Endothelial cell of umbilical vein (primary cell): Measurements from ENCODE around the gene RRM1. TPM values are rescaled to one million over a fixed set of nuclear protein-coding genes. Genes with fewer than 3 reads are reported as not detected.

Experiments
- BruUV-seq: library from RNA; stranded (reverse); fragments of 400-500 nt; replicated peaks from 2 replicates; lab custom pipeline; 2021; lab: Mats Ljungman, UMichigan
- CTCF ChIA-PET: fragments of 300-600, 350-600 bp; sonication (Branson Sonifier 250); formaldehyde crosslinking; loops from one replicate; lab custom pipeline; 2021; ENCODE audit warnings: antibody characterized with exemption, inconsistent platforms; lab: Charles Lee
- POLR2A ChIA-PET: fragments of 300-600, 350-600 bp; sonication (Branson Sonifier 250); formaldehyde crosslinking; loops from one replicate; lab custom pipeline; 2021; ENCODE audit warnings: antibody characterized with exemption, inconsistent platforms; lab: Charles Lee
- DNase-seq: peaks from one replicate; pipeline ENCODE4 v3.0.0-alpha.2; 2011; ENCODE audit warnings: low read depth, low spot score
- FAIRE-seq: peaks from 2 replicates; lab custom pipeline; 2011; peaks lifted over from hg19 to GRCh38; lab: Jason Lieb, UNC
- H2AFZ ChIP-seq: 2 replicates; pipeline ENCODE4 v1.6.0; 2012; ENCODE audit warnings: low read depth, low read length, control low read depth, inconsistent platforms
- H3K27ac ChIP-seq: 2 replicates; pipeline ENCODE4 v1.5.1; 2011; ENCODE audit warnings: low read depth, mild to moderate bottlenecking, control low read depth, low read length, moderate library complexity; ENCODE audit not compliant: insufficient read depth
- H3K27me3 ChIP-seq, 2 experiments: 2 replicates each; pipeline versions ENCODE4 v1.6.0 to v1.6.1; 2011; ENCODE audit warnings: low read length in 2 of 2, mixed read lengths in 1 of 2; ENCODE audit not compliant: control insufficient read depth in 2 of 2, insufficient read depth in 2 of 2
- H3K36me3 ChIP-seq, 2 experiments: 2 replicates in 1 of 2; 3 replicates in 1 of 2; pipeline ENCODE4 v1.5.1; 2011; ENCODE audit warnings: low read length in 2 of 2, mild to moderate bottlenecking in 1 of 2, moderate library complexity in 1 of 2; ENCODE audit not compliant: control insufficient read depth in 2 of 2, insufficient read depth in 2 of 2; ENCODE audit errors: extremely low read depth in 1 of 2
- H3K4me1 ChIP-seq: 3 replicates; pipeline ENCODE4 v1.5.1; 2011; ENCODE audit warnings: mild to moderate bottlenecking, low read length; ENCODE audit not compliant: control insufficient read depth, insufficient read depth; ENCODE audit errors: extremely low read depth
- H3K4me2 ChIP-seq: 2 replicates; pipeline ENCODE4 v1.6.1; 2011; ENCODE audit warnings: low read length, control low read depth, mixed read lengths; ENCODE audit not compliant: insufficient read depth
- H3K4me3 ChIP-seq, 3 experiments: fragments of 200-600 bp in 1 of 3; sonication (generic), shearing (Covaris generic) in 1 of 3; replicated peaks in 1 of 3; 2 replicates each; pipeline ENCODE4 v1.5.1; 2011 to 2016; ENCODE audit warnings: control low read depth in 3 of 3, low read length in 3 of 3, mild to moderate bottlenecking in 2 of 3, inconsistent platforms in 1 of 3, low read depth in 1 of 3, moderate library complexity in 1 of 3; ENCODE audit not compliant: insufficient read depth in 1 of 3
- H3K79me2 ChIP-seq: 2 replicates; pipeline ENCODE4 v1.6.0; 2012; ENCODE audit warnings: low read length, inconsistent platforms; ENCODE audit not compliant: control insufficient read depth, insufficient read depth
- H3K9ac ChIP-seq: replicated peaks from 2 replicates; pipeline ENCODE3; 2011; ENCODE audit warnings: low read length, control low read depth; ENCODE audit not compliant: insufficient read depth; ENCODE audit errors: extremely low read depth
- H3K9me1 ChIP-seq: replicated peaks from 3 replicates; pipeline ENCODE4 v1.6.0; 2011; ENCODE audit warnings: mild to moderate bottlenecking, low read length; ENCODE audit not compliant: control insufficient read depth, insufficient read depth; ENCODE audit errors: extremely low read depth
- H3K9me3 ChIP-seq: replicated peaks from 2 replicates; pipeline ENCODE4 v1.5.1; 2012; ENCODE audit warnings: low read length, inconsistent platforms; ENCODE audit not compliant: control insufficient read depth, insufficient read depth
- H4K20me1 ChIP-seq: replicated peaks from 2 replicates; pipeline ENCODE3; 2011; ENCODE audit warnings: mild to moderate bottlenecking, low read length; ENCODE audit not compliant: control insufficient read depth, insufficient read depth; ENCODE audit errors: extremely low read depth
- CTCF ChIP-seq, 2 donors: IDR thresholded peaks; 1 replicate in 1 of 2; 2 replicates in 1 of 2; pipeline ENCODE4 v1.5.1; 2011; ENCODE audit warnings: low read length in 2 of 2, mild to moderate bottlenecking in 2 of 2, moderate library complexity in 2 of 2, control low read depth in 1 of 2, inconsistent platforms in 1 of 2, low read depth in 1 of 2; ENCODE audit not compliant: insufficient read depth in 1 of 2; ENCODE audit errors: extremely low read depth in 1 of 2
- EZH2 ChIP-seq: IDR thresholded peaks from 2 replicates; pipeline ENCODE4 v1.6.1; 2012; ENCODE audit warnings: borderline replicate concordance, low read depth, mild to moderate bottlenecking, moderate library complexity, low read length, inconsistent platforms; ENCODE audit not compliant: severe bottlenecking
- FOS ChIP-seq: IDR thresholded peaks from 2 replicates; pipeline ENCODE4 v1.6.1; 2011; ENCODE audit warnings: mild to moderate bottlenecking, low read length, moderate library complexity, borderline replicate concordance; ENCODE audit not compliant: insufficient read depth
- GATA2 ChIP-seq: IDR thresholded peaks from 2 replicates; pipeline ENCODE4 v1.7.0; 2011; ENCODE audit warnings: low read depth, mild to moderate bottlenecking, moderate library complexity, mixed read lengths, low read length; ENCODE audit not compliant: insufficient read length, insufficient read depth
- JUN ChIP-seq: IDR thresholded peaks from 2 replicates; pipeline ENCODE4 v1.6.1; 2011; ENCODE audit warnings: borderline replicate concordance, low read depth; ENCODE audit not compliant: insufficient read length, insufficient read depth
- MAX ChIP-seq: IDR thresholded peaks from 2 replicates; pipeline ENCODE4 v1.6.1; 2011; ENCODE audit not compliant: insufficient read depth, insufficient read length
- MYC ChIP-seq: IDR thresholded peaks from one replicate; pipeline ENCODE4 v1.6.1; 2011; ENCODE audit warnings: mild to moderate bottlenecking, low read depth, low read length
- POLR2A ChIP-seq: IDR thresholded peaks from 2 replicates; pipeline ENCODE4 v1.6.1; 2012; ENCODE audit warnings: low read depth, mild to moderate bottlenecking, control low read depth, low read length
- POLR2AphosphoS5 ChIP-seq: IDR thresholded peaks from 2 replicates; pipeline ENCODE4 v1.6.1; 2012; ENCODE audit warnings: low read depth, mild to moderate bottlenecking, control low read depth, low read length, moderate library complexity; ENCODE audit not compliant: insufficient read depth
- dilution Hi-C: fragments of 300-500 bp; cut with MboI; formaldehyde crosslinking; loops from one replicate; pipeline ENCODE4 v1.15.0; 2019; ENCODE audit warnings: low sequenced_read_pairs; ENCODE audit not compliant: extremely low pct_ligation_motif_present
- intact Hi-C: fragments of 100-400 bp; cut with micrococcal nuclease; formaldehyde crosslinking; loops from one replicate; pipeline ENCODE4 v1.10.0; 2022
- polyA plus RNA-seq, 4 experiments: library from polyadenylated mRNA; depleted of rRNA in 3 of 4; stranded (reverse) in 3 of 4; unstranded in 1 of 4; fragments of >200 nt; gene quantifications; 2 replicates each; pipeline versions ENCODE4 v1.2.1 to v1.2.3, GENCODE V29; 2011 to 2012; ENCODE audit warnings: missing spikeins in 1 of 4
- total RNA-seq: library from RNA; stranded (reverse); gene quantifications from 2 replicates; pipeline ENCODE4 v1.2.3, GENCODE V29; 2021

The RRM1 gene
- total and polyA plus RNA-seq, 2 donors (not counting 3 experiments of a cell fraction or from before 2014, with no cell fraction given), result 55.3 to 112 TPM

- Histone ChIP-seq H3K4me3 (no peak overlapping the region), H3K36me3 (peaks cover 0 to 7% of the 10 kb centered on the region in 2 experiments), H3K4me2 (no peak overlapping the region), H2AFZ (no peak overlapping the region), H3K4me1 (no peaks in the 10 kb centered on the region), H3K27me3 (no peaks in the 10 kb centered on the region), H3K9me3 (no peaks in the 10 kb centered on the region), H3K9me1 (no peaks in the 10 kb centered on the region), H3K27ac (no peak overlapping the region), H3K79me2 (no peaks in the 10 kb centered on the region), H4K20me1 (no peaks in the 10 kb centered on the region), H3K9ac (no peak overlapping the region)
- intact Hi-C loops, result no loop called here
- TF ChIP-seq CTCF (IDR thresholded peaks at IDR 0.05; ENCODE audit: extremely low read depth in 1 of 2, insufficient read depth in 1 of 2, low read depth in 1 of 2, low read length in 2 of 2), result no peak
- TF ChIP-seq GATA2, result no peak
- TF ChIP-seq EZH2, result no peak
- no peak for TF ChIP-seq JUN
- TF ChIP-seq FOS, result no peak
- TF ChIP-seq POLR2A, result no peak
- no peak for TF ChIP-seq MAX
- TF ChIP-seq POLR2AphosphoS5, result no peak
- TF ChIP-seq MYC, result no peak
- dilution Hi-C loops, result no loop called here
- CTCF ChIA-PET, result interaction anchor here (1.1 to 3.0 kb wide), 3 partner anchors 12 to 243 kb away, joined by 6 to 12 read pairs (median 6); partner anchors contain the start of gene RHOG
- no TSS peak for BruUV-seq
- POLR2A ChIA-PET, result no interaction called here
- DNase-seq (no peak), FAIRE-seq (no peak)
These were observed 10.0 kb upstream of the RRM1 start for GRCh38 chr11:4084406-4085125.
